PC-9 (cell line): ENCODE results near the gene FDX2.

Experiments
- CTCF ChIP-seq: fragments of 200-600 bp; sonication (generic); conservative IDR thresholded peaks from 2 replicates; pipeline ENCODE4 v1.6.1; 2017; ENCODE audit warnings: mixed run types, antibody characterized with exemption, mild to moderate bottlenecking, moderate library complexity
- EZH2 ChIP-seq: fragments of 200-600 bp; sonication (generic); IDR thresholded peaks from 2 replicates; pipeline ENCODE4 v1.8.0; 2017; ENCODE audit warnings: antibody characterized with exemption, low read depth

GRCh38 chr19:10364644-10365043 is 48.8 kb upstream of the FDX2 start:
- TF ChIP-seq CTCF (no peak), EZH2 (no peak)
